Midbrain (tissue), 1 donor: ENCODE measurements around the gene NPAS3.

ENCODE experiments used
- DNase-seq: peaks from one replicate; lab custom pipeline; 2025; lab: John Stamatoyannopoulos, UW

The NPAS3 gene

DNA sequence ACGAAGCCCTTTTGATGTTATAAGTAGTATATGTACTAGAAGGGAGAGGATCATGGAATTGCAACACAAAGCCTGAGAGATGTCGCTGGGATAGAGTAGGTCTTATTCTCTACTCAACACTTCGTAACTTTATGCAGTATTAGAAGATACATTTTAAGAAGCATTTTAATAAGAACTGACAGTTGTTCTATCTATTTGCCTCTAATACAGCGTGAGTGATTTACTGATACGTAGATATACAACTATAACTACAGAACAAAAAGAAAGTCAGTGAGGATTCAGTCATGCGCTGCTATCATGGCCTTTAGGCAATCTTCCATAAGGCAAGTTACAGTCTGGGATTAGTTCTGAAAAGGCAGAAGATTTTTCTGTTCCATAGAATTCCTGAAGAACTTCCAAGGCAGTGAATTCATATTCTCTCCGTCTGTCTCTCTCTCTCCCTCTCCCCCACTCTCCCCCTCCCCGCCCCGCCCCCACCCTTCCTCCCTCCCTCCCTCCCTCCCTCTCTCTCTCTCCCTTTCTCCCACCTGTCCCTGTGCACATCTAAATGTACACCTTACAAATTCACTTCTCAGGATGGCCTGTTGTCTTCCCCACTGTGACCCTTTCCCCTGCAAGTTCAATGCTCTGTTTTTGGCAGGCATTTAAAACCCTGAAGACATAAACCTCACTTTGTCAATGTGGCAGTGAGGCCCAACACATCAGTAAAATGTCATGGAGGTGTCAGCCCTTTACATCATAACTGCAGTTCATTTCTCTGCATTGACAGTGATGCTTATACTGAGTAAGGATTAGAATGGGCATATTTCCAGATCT lies 541.6 kb downstream of the NPAS3 start:
- DNase-seq: no peak

GRCh38 chr14:33480887-33481184 lies 542.2 kb downstream of the NPAS3 start:
- no peak for DNase-seq

DNA sequence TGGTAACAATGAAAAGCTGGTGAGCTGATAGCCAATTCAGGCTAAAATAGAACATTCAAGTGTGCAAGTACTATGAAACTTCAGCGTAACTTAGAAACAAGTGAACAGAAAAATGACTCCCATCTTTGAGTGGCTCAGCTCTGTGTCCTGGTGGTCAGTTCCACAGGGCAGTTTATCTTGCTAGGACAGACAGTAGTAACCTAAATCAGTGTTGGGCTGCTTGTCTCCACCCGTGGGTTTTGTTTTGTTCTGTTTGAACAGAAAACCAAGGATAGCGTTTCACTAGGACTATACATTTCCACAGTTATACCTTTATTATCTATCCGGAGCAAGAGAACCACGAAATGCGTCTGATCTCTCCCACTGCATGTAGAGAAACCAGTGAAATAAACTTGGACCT lies 544.4 kb downstream of the NPAS3 start:
- no peak for DNase-seq

- no peak for DNase-seq
Measured at GRCh38 chr14:33483541-33483940, 544.9 kb downstream of the NPAS3 start.

DNA sequence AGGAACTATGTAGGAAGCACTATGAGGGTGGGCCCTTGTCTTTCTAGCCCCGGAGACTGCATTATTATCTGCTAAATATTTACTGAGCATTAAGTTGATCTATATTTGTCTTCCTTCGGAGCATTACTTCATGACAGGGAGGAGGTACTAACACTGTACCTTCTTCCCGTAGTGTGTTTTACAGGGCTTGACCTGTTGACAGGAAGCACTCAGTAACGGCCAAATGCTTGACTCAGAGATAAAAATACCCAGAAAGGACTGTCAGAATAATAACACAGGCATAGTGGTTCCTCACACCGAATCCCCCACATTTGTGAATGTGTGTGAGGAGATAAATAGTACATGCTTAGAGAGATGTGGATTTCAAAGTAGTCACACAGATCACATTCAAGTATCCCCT lies 545.6 kb downstream of the NPAS3 start:
- DNase-seq: no peak

GRCh38 chr14:33486332-33486890 lies 547.7 kb downstream of the NPAS3 start:
- DNase-seq: no peak

DNA sequence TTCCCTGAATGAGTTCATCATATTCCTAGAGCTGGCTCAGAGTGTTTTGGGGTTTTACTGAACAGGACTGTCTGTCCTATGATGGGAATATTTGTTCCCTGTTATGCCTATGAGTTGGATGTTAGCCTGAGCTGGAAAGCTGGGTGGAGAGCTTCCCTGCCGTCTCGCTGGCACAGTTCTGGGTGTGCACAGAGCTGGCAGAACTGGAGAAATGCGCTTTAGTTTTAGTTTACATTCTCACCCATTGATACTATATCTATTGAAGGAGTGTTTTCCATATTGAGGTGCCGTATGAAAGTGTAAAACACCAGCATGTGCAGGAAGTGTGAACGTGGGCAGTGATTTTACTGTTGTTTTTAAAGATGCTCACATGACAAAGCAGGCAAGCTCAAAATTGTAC lies 549.9 kb downstream of the NPAS3 start:
- no peak for DNase-seq

GRCh38 chr14:33490555-33490954 lies 551.9 kb downstream of the NPAS3 start:
- DNase-seq: peak; percentile 35

DNA sequence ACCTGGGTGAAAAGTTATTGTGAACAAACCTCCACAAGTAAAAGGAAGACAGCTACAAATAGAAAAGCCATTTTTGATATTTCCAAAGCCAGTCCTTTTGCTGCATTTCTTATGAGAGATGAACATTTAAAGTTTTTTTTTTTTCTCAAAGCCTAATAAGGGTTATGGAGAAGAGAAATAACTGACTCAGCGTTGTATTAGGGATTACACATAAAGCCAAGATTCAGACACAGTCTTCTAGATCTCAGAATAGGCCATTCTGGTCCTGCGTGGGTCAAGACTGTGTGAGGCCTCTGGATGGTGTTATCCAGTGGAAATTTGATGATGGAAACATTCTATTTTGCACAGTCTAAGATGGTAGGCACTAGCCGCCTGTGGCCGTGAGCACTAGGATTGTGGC lies 552.4 kb downstream of the NPAS3 start:
- DNase-seq: no peak

GRCh38 chr14:33492491-33492890 lies 553.8 kb downstream of the NPAS3 start:
- DNase-seq: no peak

GRCh38 chr14:33493266-33493665 lies 554.6 kb downstream of the NPAS3 start:
- no peak for DNase-seq

GRCh38 chr14:33493990-33494389 lies 555.3 kb downstream of the NPAS3 start:
- DNase-seq: no peak

- DNase-seq: no peak
Measured at GRCh38 chr14:33499687-33500086, 561.0 kb downstream of the NPAS3 start.

DNA sequence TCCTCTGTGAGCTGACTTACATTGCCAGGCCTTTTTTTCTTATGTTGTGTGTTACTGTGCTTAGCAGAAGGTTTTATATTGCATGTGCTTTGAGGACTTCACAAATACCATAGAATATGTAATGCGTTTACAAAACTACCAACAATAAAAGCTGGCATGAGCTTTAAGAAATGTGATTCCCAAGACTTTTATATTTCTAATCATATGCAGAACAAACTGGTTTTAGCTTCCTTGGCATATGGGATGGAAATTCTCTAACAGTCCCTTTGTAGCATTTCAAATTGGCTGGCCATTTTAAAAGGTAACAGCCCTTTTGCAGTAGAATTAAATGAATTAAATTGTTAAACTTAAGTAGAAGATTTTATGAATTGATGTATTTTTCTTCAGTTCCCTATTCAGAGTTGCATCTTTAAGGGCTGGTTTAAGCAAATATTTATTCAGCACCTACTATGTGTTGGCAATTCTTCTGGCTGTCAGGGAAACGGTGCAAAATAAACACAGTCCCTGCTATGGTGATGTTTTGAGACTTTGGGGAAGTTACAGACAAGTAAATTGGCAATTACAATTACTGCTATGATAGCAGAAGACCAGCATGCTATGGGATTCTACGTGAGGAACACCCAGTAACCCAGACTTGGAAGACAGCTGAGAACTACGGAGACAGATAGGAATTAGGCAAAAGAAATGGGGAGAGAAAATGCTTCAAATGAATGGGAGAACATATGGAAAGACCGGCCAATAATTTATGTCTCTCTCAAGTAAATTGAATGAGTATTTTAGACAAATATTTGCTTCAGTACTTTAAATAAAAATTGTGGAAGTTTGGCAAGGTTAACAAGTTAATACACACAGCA lies 565.8 kb downstream of the NPAS3 start:
- no peak for DNase-seq

GRCh38 chr14:33505266-33505962 lies 566.7 kb downstream of the NPAS3 start:
- no peak for DNase-seq

- DNase-seq: no peak
Measured at GRCh38 chr14:33505963-33506329, 567.3 kb downstream of the NPAS3 start.

GRCh38 chr14:33508126-33509062 lies 569.7 kb downstream of the NPAS3 start:
- DNase-seq: no peak

- no peak for DNase-seq
Measured at GRCh38 chr14:33509454-33509853, 570.8 kb downstream of the NPAS3 start.

DNA sequence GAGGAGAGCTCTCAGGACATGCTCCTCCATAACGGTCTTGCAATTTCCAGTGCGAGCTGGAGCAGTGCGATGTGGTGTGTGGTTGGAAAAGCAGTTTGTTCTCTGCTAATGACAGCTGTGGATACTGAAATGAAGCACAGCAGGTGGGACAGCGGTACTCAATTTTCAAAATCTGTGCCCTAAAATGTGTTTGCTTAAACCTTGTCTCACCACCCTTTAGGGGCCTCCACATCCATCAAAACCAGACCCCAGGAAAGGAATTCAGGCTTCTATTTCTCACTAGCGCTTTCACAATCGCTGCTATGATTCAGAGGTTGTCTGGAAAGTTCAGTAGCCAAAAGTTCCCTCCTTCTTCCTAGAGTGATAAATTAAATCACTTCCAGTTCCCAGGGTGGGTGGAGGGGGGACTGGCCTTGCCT lies 571.4 kb downstream of the NPAS3 start:
- no peak for DNase-seq

GRCh38 chr14:33510991-33511390 lies 572.3 kb downstream of the NPAS3 start:
- no peak for DNase-seq
